Mesothelial cell of epicardium (in vitro differentiated cells): Measurements from ENCODE around the gene OPCML. TPM values are rescaled to one million over a fixed set of nuclear protein-coding genes. Genes with fewer than 3 reads are reported as not detected.

Experiments
- DNase-seq, 2 experiments: peaks; one replicate each; pipeline ENCODE4 v3.0.0; 2021; ENCODE audit warnings: low spot score in 2 of 2; ENCODE audit not compliant: unreplicated experiment in 2 of 2
- H3K27ac Mint-ChIP-seq: 2 replicates; pipeline ENCODE4 v1.8.0; 2021; ENCODE audit warnings: mixed read lengths
- H3K27me3 Mint-ChIP-seq: 2 replicates; pipeline ENCODE4 v1.8.0; 2021; ENCODE audit warnings: low read depth, mixed read lengths
- H3K36me3 Mint-ChIP-seq: 2 replicates; pipeline ENCODE4 v1.8.0; 2021; ENCODE audit warnings: mixed read lengths
- H3K4me1 Mint-ChIP-seq: 2 replicates; pipeline ENCODE4 v1.8.0; 2021; ENCODE audit warnings: mixed read lengths
- H3K4me3 Mint-ChIP-seq: 2 replicates; pipeline ENCODE4 v1.8.0; 2021; ENCODE audit warnings: mild to moderate bottlenecking, moderate library complexity, mixed read lengths
- H3K9me3 Mint-ChIP-seq: 2 replicates; pipeline ENCODE4 v1.8.0; 2021; ENCODE audit warnings: mixed read lengths
- total RNA-seq: library from RNA; stranded (reverse); gene quantifications from 3 replicates; pipeline ENCODE4 v1.2.1, GENCODE V29; 2021
- TF ChIP-seq, protein P1 (sequence below): fragments of 200-600 bp; sonication (generic); IDR thresholded peaks from one replicate; pipeline ENCODE4 v1.5.0; 2021; ENCODE audit warnings: antibody characterized with exemption; ENCODE audit not compliant: unreplicated experiment

The OPCML gene
- total RNA-seq, 1 donor from 2014 or later: 3.0 TPM

DNA sequence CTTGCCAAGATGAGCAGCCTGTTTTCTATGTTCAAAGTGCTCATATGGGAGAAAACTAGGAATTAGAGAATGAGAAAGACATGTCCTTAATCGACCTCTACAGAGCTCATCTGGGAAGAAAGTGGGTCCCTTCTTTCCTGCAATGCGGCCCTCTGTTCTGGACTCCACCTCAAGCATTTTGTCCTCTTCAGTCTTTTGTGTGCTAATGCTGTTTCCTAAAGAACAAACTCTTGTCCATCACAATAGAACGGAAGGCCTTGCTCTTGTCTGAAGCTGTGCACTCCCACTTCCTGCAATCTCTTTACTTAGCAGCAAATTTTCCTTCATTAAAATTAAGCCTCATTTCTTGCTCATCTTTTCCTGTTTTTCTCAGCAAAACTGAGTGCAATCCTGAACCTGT, 206.6 kb downstream of the OPCML start:
- H3K27ac Mint-ChIP-seq: no peak overlapping the region
- TF ChIP-seq, protein P1, sequence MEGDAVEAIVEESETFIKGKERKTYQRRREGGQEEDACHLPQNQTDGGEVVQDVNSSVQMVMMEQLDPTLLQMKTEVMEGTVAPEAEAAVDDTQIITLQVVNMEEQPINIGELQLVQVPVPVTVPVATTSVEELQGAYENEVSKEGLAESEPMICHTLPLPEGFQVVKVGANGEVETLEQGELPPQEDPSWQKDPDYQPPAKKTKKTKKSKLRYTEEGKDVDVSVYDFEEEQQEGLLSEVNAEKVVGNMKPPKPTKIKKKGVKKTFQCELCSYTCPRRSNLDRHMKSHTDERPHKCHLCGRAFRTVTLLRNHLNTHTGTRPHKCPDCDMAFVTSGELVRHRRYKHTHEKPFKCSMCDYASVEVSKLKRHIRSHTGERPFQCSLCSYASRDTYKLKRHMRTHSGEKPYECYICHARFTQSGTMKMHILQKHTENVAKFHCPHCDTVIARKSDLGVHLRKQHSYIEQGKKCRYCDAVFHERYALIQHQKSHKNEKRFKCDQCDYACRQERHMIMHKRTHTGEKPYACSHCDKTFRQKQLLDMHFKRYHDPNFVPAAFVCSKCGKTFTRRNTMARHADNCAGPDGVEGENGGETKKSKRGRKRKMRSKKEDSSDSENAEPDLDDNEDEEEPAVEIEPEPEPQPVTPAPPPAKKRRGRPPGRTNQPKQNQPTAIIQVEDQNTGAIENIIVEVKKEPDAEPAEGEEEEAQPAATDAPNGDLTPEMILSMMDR: no peak
- no peak for DNase-seq
- no peaks in the 10 kb centered on the region for H3K36me3 Mint-ChIP-seq
- H3K4me3 Mint-ChIP-seq: no peak overlapping the region
- peaks cover 8% of the 10 kb centered on the region for H3K27me3 Mint-ChIP-seq
- H3K9me3 Mint-ChIP-seq: no peaks in the 10 kb centered on the region
- no peaks in the 10 kb centered on the region for H3K4me1 Mint-ChIP-seq

DNA sequence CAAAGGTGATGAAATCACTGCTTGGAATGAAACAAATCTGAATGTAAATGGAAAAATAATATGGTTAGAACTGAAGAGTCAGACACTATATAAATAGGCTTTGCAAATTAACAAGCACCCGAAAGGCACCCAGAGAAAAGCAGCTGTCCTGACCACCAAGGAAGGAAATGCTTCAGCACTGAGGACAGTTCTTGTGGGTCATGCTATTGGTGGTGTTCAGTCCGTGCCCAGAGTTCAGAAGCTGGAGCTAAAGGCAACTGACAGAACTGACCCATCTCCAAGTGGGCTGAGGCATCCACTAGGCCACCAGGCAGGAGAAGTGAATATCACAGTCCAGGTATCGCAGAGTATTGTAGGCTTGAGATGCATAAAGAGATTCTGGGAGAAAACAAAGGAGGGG, 208.9 kb downstream of the OPCML start:
- Mint-ChIP-seq H3K27ac (no peak overlapping the region), H3K27me3 (peaks cover 8% of the 10 kb centered on the region), H3K36me3 (no peaks in the 10 kb centered on the region), H3K9me3 (no peaks in the 10 kb centered on the region), H3K4me1 (no peaks in the 10 kb centered on the region), H3K4me3 (no peak overlapping the region)
- no peak for DNase-seq
- TF ChIP-seq, protein P1: no peak

DNA sequence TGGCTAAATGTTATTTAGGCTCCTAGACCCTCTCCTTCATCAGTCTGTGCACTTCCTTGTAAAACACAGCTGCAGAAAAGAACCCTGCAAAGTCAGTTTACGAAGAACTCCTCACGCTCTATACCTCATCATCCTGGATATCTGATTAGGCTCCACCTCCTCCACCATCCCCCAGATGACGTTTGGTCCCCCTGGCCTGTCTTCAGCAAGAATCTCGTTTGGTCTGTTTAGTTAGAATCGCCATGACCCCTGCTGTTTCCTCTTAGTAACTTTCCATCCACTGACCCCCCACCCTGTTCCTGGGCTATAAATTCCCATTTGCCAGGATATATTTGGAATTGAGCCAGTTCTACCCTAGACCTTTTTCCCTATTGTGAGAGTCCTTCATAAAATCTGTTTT, 214.1 kb downstream of the OPCML start:
- Mint-ChIP-seq H3K27me3 (peaks cover 10% of the 10 kb centered on the region), H3K36me3 (no peaks in the 10 kb centered on the region), H3K9me3 (no peaks in the 10 kb centered on the region), H3K27ac (no peak overlapping the region), H3K4me3 (no peak overlapping the region), H3K4me1 (no peaks in the 10 kb centered on the region)
- TF ChIP-seq, protein P1: no peak
- DNase-seq: no peak

DNA sequence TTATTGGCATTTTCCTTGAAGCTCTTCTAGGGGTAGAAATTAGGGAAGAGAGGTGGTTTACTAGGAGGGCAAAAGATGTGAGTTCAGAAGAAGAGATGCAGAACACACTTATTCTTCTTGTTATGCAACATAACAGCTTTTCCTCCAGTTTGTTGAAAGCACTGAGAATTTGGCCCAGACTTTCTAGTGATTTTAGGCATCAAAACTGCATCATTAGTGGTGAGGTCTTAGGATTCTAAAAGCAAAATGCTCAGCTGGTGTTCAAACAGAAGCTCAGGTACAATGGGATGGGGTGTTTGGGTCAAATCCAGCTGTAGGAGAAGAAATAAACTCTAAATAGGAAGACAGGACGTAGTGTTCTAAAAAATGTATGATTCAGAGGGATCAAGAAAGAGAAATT, 221.1 kb downstream of the OPCML start:
- H3K9me3 Mint-ChIP-seq: peaks cover 15% of the 10 kb centered on the region
- no peaks in the 10 kb centered on the region for H3K4me1 Mint-ChIP-seq
- DNase-seq: no peak
- peaks cover 12% of the 10 kb centered on the region for H3K27me3 Mint-ChIP-seq
- H3K36me3 Mint-ChIP-seq: no peaks in the 10 kb centered on the region
- H3K27ac Mint-ChIP-seq: no peak overlapping the region
- TF ChIP-seq, protein P1: no peak
- no peak overlapping the region for H3K4me3 Mint-ChIP-seq

DNA sequence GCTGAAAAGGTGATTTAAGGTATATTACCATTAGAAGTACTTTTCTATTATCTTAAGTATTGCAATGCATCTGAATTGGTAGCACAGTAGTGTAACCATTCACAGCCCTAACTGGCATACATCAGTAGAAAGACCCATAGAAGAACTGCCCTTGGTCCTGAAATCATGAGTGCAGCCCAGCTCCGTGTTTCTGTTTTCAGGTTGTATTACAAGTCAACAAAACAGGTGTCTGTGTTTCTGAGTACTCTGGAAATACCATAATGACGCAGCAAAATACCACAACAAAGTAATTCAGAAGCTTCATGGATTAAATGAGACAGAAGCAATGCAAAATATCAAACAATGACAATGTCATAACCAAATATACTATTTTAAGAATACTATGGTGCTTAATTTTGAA, 226.3 kb downstream of the OPCML start:
- DNase-seq: no peak

More for the DNA sequence above, 226.3 kb downstream of the OPCML start:
- TF ChIP-seq, protein P1: no peak
- Mint-ChIP-seq H3K4me3 (no peak overlapping the region), H3K36me3 (no peaks in the 10 kb centered on the region), H3K27me3 (peaks cover 19% of the 10 kb centered on the region), H3K27ac (no peak overlapping the region), H3K9me3 (peaks cover 15% of the 10 kb centered on the region), H3K4me1 (no peaks in the 10 kb centered on the region)
